Measurements from ENCODE around the gene MAF. TPM values are rescaled to one million over a fixed set of nuclear protein-coding genes. Genes with fewer than 3 reads are reported as not detected.
A peak's percentile ranks its signal among the peaks of the same experiment; 100 is the strongest.

The MAF gene
- total RNA-seq, 1 donor from 2014 or later = 39.0 TPM

- DNase-seq (ENCODE audit: low read depth in 2 of 2) = no peak
Measured at GRCh38 chr16:79612207-79612606, 11.7 kb upstream of the MAF start.

GRCh38 chr16:79610771-79611170 is 10.2 kb upstream of the MAF start:
- no peak for DNase-seq (ENCODE audit: low read depth in 2 of 2)

- no peak for DNase-seq (ENCODE audit: low read depth in 2 of 2)
Measured at GRCh38 chr16:79609861-79610260, 9.3 kb upstream of the MAF start.

GRCh38 chr16:79608976-79609375 is 8.4 kb upstream of the MAF start:
- no peak for DNase-seq (ENCODE audit: low read depth in 2 of 2)

GRCh38 chr16:79607587-79607986 is 7.0 kb upstream of the MAF start:
- no peak for DNase-seq (ENCODE audit: low read depth in 2 of 2)

DNA sequence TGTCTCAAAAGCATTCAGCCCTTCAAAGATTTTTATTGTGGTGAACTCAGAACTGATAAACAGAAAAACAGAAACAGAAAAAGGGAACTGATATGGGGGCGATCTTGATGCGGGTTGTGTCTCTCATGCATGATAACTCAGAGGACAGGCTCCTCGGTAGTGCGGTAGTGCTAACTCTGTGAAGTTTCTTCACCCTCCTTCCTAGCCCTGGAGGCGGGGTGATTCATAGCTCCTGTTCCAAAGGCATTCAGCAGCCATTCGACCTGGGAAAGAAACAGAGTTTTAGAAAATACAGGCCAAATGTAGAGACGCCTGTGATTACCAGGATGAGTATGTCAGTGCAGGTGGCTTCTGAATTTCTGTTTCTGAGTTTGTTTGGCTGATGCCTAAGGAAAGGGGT is 5.5 kb upstream of the MAF start:
- no peak for DNase-seq (ENCODE audit: low read depth in 2 of 2)

DNA sequence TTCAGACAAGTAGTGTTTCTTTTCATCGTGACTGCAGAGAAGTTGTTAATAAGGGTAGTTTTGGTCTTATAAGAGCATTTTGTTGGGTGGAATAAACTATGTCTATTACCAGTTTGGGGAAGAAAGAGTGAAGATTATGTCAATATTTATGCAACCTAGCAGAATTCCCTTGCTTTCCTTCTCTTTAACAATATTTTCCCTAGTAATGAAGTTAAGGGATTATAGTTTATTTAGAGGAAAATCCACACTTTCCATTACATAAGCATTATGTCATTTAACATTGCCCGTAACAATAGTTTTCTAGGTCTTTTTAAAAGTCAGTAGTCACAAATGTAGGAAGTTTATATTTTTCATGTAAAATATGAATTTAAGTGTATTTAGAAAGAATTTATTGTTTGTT is 2.5 kb upstream of the MAF start:
- no peak for DNase-seq (ENCODE audit: low read depth in 2 of 2)

GRCh38 chr16:79602628-79603014 is 2.1 kb upstream of the MAF start:
- DNase-seq (ENCODE audit: low read depth in 2 of 2) = no peak

DNA sequence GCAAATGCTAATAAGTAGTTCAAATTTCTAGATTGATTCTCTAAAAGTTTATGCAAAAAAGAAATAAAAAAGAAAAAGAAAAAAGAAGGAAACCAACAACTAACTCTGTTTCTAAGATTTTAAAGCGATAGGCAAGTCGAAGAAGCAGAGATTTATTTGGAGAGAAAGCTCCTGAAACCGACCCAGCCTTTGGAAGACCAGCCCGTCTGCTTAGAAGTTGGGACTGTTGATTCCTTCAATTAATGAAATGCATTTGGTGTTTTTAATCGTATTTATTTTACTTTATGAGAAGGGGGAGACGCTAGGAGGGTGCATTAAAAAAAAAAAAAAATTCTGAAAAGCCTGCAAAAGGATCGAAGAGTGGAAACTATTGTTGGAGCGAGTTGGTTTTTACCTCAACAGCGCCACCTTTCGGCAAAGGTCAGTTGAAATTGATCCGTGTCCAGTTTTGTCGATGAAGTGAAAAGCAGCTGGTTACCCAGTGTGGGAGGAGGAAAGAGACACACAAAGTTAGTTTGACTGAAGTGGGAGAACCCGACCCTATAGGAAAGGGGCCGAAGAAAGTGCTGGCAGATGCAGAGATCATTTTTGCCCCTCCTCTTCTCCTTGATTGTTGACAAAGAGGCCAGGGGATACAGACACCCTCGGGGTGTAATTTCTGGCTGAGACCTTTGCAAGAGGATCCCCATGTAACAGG is 1.5 kb upstream of the MAF start:
- peak; percentile 82 to 87 for DNase-seq (ENCODE audit: low read depth in 2 of 2)

DNA sequence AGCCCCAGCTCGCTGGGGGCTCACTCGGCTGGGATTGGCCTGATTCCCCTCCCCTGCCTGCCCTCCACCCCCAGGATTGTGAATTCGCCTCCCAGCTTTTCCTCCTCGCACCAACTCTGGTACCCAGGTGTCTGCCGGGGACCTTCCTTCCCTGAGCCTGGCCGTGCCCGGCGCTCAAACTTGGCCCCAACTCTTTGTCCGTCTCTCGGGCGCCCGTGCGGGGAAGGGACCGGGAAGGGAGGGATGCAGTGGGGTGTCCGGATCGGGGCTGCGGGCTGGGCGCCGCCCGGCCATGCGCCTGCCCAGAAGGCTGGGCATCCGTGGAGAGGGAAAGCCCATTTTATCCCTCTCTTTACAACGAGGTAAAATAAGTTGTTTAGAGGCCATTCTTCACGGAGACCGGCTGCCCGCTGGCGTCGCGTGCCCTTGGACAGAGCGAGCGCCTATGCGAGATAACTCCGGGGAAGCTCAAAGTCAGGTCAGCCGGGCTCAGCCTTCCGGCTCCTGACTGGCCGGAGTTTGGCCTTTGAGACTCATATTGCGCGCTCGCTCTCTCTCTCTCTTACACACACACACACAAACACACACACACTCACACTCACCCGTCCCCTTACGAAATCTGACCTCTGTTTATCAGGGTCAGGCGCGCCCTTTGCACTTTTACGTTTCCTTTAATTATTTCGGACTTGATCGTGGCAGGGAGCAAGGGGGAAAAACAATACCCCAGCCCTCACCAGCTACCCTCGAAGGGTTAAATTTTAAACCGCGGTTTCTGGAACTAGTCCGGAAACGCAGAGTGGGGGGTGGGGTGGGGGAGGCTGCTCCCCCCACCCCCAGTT is 774 bp upstream of the MAF start:
- peak; percentile 26 to 51 for DNase-seq (ENCODE audit: low read depth in 2 of 2)

- DNase-seq (ENCODE audit: low read depth in 2 of 2) = peak; percentile 15 to 64
Measured at GRCh38 chr16:79599837-79600637, 500 bp downstream of the MAF start.

GRCh38 chr16:79599256-79599836 is 1.2 kb downstream of the MAF start:
- DNase-seq (ENCODE audit: low read depth in 2 of 2) = no peak

- peak; percentile 23 to 59 for DNase-seq (ENCODE audit: low read depth in 2 of 2)
Measured at GRCh38 chr16:79598348-79599181, 2.0 kb downstream of the MAF start.

- DNase-seq (ENCODE audit: low read depth in 2 of 2) = no peak
Measured at GRCh38 chr16:79598063-79598347, 2.5 kb downstream of the MAF start.

DNA sequence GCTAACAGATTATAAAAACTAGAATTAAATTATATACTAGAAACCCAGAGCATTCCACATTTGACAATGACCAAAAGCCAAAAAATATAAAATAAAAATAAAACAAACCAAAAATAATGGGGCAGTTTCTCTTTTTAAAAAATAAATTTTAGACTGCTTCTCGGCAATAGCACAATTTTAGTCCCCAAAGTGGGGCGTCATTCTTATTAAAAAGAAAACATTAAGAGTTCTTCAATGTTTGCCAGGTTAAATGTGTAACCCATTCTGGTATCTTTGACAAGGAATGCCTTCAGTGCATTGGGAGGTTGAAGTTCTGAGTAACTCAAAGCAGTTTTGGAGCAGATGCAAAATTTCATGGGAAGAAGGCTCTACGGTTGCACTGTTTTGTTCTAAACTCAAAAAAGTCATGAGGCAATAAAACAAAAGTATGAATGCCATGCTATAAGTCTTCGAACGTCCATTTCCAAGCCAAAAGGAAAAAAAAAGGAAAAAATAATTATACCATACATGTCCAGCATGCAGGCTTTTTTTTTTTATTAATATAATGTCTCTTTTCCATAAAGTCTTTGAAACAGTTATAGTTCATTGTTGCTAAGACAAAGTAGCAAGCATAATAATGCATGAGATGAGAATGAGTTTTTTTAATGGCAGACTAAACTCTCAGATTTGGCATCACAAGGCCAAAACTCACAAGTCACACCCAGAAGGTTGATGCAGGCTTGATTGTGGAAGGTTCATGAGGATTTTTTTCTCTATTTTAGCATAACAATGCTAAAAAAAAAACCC is 3.1 kb downstream of the MAF start:
- DNase-seq (ENCODE audit: low read depth in 2 of 2) = no peak

DNA sequence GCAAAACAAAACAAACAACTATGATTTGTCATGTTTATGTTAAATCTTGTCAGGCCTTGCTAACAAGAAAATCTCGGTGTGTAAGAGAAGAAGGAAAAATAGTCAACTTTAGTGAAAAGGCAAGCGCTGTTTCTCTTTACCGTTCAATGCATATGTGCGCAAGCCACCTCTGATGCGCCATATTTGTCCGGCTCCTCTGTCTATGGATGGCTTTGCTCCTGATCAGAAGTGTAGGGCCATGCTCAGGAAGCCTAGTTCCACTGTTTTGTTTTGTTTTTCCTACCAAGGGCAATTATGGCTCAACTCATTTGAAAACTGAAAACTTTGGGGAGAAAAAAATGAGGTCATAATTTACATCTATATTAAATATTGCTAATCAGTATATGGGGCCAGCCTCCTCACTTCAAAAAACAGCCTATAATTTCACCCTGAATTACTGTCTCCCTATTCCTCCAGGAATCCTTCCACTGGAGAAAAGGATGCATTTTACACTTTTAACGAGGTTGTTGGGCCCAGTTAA is 4.5 kb downstream of the MAF start:
- peak; percentile 16 to 24 for DNase-seq (ENCODE audit: low read depth in 2 of 2)

DNA sequence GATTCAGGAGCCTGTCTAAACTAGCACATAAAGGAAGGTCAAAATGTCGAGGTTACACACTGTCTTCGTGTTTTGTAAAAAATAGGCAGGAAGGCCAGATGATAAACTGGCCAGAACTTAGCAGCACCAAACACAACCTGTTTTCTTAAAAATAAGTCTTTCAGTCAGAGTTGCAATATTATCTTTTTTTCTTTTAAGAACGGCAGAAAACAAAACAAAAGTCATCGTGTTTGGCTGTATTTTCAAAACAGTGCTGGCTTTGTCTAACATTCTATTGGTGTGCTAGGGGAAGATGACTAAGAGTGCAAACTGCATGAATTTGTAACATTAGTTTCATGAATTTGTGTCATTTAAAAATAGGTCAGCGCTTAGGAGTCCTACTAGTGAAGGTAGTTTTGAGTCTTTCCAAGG is 5.3 kb downstream of the MAF start:
- peak; percentile 23 to 42 for DNase-seq (ENCODE audit: low read depth in 2 of 2)

- no peak for DNase-seq (ENCODE audit: low read depth in 2 of 2)
Measured at GRCh38 chr16:79593754-79594153, 6.8 kb downstream of the MAF start.

DNA sequence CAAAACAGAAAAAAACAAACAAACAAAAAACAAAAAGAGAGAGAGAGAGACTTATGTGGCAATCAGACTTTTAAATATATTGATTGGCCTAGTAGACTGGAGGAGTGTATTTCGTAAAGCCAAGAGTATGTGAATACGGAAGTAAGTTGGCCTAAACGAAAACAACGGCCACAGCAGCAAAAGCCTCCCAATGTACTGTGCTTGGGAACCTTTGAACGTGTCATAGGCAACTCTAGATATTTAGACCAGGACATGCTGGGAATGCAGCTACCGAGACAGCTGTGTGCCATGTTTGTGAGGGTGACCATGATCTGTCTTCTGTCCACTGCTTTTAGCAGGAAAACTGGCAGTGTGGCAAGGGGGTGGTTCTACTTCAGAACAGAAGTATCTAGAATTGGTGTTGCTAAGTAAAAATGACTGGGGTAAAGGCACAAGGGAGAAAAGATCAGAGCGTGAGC is 7.4 kb downstream of the MAF start:
- DNase-seq (ENCODE audit: low read depth in 2 of 2) = peak; percentile 14 to 40

- no peak for DNase-seq (ENCODE audit: low read depth in 2 of 2)
Measured at GRCh38 chr16:79592186-79592585, 8.4 kb downstream of the MAF start.
